NCI-H510A (cell line): ENCODE measurements around the gene STXBP6.
"Not testable (repeated sequence)": the region's sequence is repeated elsewhere in the genome, so short reads cannot be mapped to it uniquely, and the experiment has no call there.

ENCODE experiments used
- DNase-seq: peaks from one replicate; lab custom pipeline; 2025; lab: John Stamatoyannopoulos, UW

The STXBP6 gene

DNA sequence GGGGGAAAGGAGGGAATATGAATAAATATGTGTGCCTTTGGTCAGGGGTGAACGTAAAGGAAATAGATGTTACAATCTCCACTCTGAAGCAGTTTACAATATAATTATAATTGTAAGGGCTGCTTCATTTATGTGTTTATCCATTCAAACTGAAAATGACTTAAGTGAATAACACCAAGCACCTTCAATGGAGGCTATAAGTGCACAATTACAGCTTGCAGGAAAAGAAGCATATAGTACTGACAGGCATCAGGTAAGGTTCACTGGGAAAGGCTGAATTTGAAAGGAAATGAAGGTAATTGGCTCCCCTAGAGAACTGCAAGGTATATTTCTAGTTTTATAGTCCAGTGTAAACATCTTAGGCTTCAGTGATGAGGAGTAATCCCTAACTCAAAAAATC, 192.7 kb downstream of the STXBP6 start:
- no peak for DNase-seq

DNA sequence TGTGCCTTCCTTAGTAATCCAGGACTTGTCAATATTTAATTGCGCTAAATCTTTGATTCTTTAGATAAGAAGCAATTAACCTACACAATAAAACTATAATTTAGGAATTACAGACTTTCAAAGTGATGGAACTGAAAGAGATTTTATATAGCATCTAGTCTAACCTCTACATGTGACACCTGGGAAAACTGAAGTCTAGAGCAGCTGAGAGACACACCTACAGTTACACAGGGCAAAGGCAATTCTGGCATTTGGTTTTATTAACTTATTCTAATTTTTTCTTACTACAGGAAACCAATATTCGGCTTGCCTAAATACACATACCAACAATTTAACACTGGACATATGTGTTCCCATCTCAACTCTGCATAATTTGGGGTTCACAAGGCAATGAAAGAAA, 196.5 kb downstream of the STXBP6 start:
- no peak for DNase-seq

DNA sequence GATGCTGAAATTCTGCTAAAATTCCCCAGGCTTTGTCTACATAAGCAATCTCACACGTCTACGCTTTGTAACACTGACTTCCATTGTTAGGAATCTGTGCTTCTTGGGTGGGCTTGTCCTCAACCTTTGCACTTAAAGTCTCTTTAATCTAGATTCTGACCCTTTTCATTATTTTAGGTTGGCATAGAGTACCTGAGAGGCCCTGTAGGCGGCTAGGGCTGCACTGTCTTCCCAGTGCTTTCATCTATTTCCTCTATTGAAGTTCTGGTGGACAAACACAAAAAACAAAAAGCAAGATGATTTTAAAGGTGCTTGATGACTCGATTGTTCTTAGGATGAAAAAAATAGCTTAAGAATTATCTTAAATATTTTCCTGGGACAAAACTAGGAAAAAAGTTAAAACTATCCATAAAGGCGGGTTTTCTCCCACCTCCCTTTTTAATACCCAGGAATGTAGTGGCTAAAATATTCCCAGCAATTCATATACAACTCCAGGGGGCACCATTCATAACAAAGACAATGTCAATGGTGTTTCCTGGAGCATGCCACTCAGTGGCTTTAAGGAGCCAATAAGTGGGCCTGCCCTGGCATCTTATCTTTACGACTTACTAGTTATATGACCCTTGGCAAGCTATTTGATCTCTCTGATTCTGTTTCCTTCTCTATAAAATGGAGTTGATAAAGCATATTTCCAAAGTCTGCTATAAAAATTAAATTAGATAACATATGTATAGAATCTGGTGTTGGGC, 197.5 kb downstream of the STXBP6 start:
- no peak for DNase-seq

DNA sequence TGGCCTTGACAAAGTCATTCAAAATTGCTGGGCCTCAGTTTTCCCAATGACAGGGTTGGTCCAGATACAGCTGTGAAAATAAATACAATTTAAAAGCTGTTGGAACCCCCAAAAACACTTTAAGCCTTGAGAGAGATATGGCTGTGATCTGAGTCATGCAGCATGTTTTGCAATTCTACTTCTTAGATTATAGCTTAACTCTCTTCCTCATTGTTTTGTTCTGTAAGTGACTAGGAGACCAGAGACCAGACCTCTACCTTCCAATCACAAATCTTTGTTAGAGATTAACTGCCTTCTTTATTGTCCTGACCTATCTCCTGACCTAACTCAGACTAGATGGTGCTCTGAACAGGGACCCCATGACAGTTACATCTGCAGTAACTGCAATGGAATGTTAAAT, 198.1 kb downstream of the STXBP6 start:
- DNase-seq: no peak

DNA sequence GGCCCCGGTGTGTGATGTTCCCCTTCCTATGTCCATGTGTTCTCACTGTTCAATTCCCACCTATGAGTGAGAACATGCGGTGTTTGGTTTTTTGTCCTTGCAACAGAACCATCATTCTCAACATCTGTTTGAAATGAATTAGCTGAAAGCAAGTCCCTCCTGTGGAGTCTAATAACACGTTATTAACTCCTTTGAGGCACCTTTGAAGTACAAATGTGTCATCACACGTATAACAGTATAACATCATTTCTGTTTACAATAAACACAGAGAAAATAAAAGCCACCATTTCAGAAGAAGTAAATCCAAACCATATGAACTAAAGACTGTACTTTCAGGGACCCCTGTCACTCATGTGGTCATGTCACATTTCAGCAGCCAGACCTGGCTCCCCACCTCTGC, 198.5 kb downstream of the STXBP6 start:
- no peak for DNase-seq

DNA sequence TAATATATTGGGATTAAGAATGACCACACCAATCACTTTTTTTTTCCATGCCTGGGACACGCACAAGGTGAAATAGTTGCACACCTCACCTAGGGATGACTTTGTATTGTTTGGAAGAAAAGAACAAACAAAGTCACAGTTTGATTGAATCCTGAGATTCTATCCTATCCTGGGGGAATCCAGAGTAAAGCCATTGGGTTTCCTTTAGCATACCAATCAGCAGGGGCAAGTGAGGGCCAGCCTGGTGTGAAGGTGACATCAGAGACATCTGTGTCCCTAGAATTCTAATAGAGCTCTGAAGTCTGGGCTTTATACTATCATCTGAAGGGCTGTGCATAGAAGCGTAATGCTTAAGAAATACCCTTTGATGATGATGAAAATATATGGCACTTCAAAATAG, 199.9 kb downstream of the STXBP6 start:
- DNase-seq: no peak

DNA sequence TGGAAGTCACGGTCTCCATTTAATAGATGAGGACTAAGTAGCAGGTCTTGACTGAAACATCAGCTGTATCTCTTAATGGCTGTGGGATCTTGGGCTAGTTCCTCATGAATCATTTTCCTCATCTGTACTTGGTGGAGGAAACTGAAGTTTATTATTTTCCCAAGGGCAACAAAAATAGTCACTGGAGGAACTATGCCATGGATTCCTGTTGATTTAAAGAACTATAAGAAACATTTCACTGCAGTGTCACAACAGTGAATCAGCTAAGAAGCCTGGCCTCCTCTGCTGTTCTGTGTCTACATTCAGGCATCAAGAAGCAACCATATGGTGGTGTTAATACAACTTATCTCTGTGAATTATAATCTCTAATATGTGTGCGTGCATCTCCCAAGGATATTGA, 200.5 kb downstream of the STXBP6 start:
- DNase-seq: no peak

DNA sequence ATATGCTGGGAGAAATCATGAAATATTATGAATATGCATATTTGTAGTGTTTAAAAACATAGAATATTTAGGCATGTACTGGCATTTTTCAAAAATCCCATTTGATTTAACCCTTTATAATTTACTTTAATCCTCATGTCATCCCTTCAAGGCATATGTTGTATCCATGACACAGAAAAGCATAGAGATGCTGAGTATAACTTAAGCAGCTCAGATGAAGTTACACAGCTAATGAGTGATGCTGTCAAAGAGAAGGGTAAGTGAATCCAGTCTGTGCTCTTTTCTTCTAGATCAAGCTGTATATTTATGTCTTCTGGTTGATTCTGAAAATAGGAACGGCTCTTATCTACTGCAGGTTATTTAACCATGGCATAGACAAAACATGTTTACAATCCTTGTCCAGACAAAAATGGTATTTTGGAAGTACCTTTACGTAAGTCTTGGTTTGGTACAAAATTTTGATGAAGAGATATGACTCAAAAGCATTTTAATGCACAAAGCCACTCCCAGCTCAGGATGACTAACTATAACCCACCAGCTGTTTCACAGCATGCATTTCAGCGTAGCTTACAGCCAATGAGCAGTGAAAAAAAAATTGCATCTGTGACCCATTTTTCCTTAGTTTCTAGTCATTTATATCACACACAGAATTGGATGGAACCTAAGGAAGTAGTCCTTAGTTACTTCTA, 201.7 kb downstream of the STXBP6 start:
- no peak for DNase-seq

DNA sequence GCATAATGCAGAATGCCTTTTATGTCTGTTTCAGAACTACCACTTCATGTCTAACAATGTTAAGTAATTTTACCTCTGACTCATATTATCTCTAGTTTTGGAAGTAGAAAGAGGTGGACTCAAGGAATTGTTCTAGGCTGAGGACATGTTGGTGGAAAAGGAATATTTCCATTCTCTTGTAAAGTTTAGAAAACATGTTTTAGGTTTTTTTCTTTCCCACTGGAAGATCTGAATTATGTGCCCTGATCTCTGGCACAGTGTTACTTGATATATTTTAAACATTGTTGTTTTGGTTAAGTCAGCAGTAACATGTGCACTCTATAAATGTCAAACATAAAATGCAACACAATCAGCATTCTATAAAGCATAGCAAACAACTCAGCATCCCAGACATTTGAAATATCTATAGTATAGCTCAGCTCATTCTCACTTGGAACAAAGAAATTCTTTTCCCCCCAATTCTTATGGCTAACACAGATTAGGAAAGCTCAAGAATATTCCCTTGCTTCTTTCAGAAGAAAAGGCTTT, 202.3 kb downstream of the STXBP6 start:
- DNase-seq: no peak

DNA sequence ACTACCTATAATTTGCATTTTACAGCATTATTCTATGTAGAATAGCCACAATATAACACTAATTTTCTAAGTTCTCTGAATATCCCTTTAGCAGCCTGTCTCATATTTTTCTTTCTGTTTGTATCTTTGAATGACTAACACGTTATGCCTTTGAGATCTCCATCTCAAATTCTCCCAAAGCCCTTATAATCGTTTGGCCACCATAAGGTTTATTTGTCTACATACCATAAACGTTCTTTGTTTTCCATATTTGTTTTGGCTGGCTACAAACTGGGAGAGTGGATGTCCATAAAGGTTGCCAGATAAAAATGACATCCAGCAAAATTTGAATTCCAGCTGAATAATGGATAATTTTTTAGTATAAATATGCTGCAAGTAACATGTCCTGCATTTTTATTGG, 203.7 kb downstream of the STXBP6 start:
- no peak for DNase-seq

DNA sequence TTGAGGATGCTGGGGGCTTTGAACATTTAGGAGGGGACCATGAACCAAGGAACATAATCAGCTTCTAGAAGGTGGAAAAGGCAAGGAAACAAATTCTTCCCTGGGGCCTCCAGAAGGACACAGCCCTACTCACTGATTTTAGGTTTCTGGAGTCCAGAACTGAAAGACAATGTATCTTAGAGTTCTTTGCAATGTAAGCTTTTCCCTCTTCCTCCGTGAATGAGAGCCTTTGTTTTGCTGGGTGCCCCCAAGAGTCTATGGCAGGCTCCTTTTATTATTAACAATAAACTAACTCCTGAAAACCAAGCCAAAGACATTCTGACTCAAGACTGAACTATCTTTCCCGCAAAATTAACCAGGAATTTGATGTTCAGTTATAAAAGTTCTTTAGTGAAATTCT, 204.1 kb downstream of the STXBP6 start:
- no peak for DNase-seq

DNA sequence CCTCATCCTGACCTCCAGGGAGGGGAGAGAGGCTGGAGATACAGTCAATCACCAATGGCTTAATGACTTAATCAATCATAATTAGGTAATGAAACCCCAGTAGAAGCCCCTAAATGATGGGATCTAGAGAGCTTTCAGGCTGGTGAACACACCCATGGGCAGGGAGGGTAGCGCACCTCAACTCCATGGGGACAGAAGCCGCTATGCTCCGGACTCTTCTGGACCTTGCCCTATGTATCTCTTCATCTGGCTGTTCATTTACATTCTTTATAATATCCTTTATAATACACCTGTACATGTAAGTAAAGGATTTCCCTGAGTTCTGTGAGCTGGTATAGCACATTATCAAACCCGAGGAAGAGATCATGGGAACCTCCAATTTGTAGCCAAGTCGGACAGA, 205.9 kb downstream of the STXBP6 start:
- no peak for DNase-seq

DNA sequence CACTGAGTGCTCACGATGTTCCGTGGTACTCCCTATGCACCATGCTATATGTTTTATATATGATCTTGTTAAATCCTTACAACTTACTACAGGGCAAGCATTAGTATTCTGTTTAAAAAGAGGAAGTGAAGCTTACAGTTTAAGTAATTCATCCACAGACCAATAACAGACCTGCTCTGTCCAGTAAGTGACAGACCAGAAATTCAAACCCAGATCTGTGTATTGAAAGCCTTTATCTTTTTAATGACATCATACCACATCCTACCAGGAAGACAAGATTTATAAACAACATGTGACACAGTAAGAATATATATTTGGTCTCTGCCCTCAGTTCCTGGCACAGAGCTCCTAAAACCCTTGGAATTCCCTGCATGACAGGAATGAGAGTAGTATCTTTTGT, 206.5 kb downstream of the STXBP6 start:
- DNase-seq: no peak

DNA sequence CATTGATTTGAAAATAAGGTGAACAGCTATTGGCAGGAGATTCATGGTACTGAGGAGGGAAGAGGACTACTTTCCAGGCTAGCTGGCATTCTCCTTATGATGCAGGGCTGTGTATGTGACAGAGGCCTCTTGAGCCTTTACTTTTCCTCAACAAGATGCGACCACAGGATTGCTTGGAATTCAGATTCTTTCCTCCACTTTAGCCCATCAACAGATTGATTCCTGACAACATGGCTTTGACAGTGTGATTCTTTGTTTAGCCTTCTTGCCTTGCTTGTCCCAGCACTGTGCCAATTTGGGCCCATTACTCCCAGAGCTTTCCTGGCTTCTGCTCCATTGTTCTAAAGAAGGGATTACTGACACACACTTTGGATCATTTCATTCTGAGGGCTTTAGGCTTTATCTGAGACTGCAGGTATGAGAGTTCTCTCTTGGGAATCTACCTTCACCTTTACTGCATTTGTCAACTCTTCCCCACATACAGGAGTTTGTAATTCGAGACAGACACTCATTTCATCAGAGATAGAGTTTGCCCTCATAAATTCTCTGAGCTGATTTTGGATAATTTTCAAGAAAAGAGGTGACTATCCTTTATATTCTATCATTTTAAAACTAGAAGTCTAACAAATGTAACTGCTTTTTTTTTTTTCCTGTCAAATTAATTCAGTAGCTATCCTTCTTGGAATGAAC, 209.6 kb downstream of the STXBP6 start:
- no peak for DNase-seq

DNA sequence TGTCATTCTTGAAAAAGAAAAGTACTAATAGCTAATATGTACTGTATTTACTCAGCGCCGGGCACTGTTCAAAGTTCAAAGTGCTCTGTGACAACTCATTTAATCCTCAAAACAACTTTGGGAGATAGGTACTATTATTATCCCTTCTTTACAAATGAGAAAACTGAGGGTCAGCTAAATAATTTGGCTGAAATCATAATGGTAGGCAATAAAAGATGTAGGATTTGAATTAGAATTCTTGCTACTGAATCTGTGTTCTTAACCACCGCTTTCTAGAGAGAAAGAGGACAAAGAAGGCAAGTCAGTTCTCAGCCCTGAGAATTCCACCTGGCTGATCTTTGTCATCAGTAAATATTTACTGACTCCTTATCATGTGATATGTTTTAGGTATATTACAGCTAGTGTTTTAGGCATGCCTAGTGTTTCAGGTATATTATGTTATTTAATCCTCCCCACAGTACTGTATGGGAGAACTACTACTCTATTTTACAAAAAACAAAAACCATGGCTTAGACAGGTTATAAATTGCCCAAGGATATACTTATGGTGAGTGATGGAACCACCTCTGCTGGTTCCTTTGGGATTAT, 210.2 kb downstream of the STXBP6 start:
- DNase-seq: no peak

DNA sequence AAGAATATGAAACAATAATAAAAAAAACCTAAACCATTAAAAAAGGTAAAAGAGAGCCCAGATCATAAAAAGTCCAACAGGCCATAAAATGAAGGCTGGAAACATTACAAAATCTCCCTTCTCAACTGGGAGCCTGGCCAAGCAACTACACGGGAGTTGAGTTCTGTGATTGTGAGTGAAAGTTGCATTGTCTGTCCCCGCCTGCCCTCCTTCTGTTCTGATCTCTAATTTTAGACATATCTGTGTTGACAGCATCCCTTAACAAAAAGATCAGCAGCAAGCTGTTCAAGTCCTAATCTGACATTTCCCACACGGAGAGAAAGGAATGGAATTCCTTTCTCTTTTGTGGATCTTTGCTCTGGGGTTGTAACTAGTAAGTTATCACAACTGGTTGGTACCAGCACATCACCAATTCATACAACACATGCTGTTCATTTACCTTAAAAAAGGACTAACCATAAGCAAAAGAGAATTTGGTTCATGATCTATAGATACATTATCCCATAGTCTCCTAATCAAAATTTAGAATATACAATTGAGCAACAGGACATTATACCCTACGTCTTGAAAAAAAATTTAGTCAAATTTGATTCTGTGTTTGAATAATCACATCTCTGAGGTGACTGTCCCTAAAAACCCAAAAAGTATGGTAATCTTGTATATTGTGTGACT, 210.9 kb downstream of the STXBP6 start:
- no peak for DNase-seq

DNA sequence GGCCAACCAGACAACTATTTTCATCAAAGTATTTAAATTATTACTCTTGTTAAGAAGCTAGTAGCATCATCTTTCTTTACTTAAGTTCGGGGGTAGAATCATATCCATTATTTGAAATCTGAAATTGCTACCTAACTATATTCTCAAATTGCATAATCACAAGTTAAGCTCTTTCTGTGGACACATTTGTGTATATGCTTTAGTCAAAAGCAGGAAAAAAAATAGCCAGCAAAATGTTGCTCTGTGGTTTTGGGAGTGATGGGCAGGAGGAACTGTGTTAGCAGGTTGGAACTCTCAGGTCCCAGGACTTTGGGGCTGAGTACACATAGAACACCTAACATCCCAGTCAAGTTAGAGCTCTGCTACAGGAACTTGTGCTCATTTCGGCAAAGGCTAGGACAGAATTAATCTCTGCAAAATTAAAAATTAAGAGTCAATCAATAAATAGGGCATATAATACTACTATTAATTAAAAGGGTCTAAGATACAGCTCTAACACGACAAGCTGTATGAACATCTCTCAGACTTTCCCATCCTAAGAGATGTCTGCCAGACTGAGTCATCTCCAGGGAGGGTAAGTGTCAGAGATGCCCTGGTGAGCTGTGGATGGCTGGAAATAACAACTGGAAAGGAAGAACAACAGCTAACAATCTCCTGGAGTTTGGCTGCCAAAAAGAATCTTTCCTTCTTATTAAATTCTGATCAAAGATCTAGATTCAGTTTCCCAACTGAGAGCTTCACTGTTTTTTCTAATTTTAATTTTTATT, 212.5 kb downstream of the STXBP6 start:
- no peak for DNase-seq

DNA sequence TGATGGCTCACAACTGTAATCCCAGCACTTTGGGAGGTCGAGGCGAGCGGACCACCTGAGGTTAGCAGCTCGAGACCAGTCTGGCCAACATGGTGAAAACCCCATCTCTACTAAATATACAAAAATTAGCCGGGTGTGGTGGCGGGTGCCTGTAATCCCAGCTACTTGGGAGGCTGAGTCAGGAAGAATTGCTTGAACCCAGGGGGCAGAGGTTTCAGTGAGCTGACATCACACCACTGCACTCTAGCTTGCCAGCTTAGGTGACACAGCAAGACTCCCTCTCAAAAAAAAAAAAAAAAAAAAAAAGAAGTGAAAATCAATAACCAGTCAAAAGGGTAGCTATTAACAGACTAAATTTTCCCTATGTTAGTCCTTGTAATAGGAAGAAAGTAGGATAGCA, 213.6 kb downstream of the STXBP6 start:
- DNase-seq: not testable (repeated sequence)

DNA sequence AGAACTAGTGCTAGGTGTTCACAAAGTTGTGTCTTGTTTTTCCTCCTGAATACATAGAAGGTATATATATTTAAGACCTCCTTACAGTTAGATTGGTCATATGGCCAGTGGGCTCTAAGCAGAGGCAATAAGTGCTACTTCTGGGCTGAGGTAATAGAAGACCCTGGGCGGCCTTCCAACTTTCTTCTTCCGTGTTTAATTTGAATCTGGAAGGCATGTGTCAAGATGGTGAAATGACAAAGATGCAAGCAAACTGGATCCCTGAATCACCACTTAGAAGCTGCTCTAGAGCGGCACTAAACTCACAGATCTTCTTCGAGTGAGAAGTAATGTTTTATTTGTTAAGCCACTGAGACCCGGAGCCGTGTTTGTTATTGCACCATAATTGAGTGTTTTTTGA, 215.0 kb downstream of the STXBP6 start:
- no peak for DNase-seq

DNA sequence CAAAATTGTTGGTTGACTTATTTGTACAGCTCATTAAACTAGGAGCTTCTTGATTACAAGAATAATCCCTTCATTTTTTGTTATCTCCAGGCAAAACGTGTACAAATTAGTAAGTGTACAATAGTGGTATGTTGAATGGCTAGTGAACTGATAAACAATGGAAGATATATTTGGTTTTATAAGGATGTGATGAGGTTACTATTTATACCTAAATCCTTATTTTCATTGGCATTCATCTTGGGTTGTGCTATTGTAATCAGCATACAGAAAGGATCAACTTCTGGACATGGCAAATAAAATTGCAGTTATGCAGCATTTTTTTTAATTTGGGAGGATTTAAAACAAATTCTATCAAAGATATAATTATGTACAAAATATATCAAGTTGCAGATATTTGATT, 216.6 kb downstream of the STXBP6 start:
- DNase-seq: no peak

DNA sequence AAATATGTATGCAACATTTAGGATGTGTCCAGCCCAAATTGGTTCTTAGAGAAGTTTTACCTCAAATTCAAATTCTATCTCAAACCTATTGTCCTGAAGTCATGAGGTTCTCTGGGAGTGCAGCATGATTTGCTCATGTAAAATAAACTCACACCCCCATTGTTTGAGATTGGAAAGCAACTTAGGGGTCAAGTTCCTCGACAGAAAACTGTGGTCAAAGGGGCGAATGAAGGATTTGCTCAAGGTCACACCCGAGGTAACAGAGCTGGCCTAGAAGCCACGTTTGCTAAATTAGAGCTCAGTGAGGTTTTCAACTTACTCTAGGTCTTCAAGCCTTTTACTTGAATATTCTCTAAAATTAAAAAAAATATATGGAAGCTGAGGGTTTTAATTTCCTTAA, 218.3 kb downstream of the STXBP6 start:
- no peak for DNase-seq
